T-cell (primary cell): ENCODE results near the gene FAU. TPM values are rescaled to one million over a fixed set of nuclear protein-coding genes. Genes with fewer than 3 reads are reported as not detected.

Source experiments
- ATAC-seq, 4 experiments: fragments of 200-7000 bp in 3 of 4; fragments of 150-1000 bp in 1 of 4; cut with Tn5 transposase; replicated peaks in 1 of 4; 1 replicate in 3 of 4; 2 replicates in 1 of 4; pipeline ENCODE4 v1.10.0; 2021; ENCODE audit warnings: moderate library complexity in 3 of 4, mild to moderate bottlenecking in 2 of 4, moderate number of reproducible peaks in 1 of 4
- CTCF ChIA-PET, 2 donors: fragments of 300-600 bp; sonication (Branson Sonifier 250); formaldehyde crosslinking; loops; one replicate each; lab custom pipeline; 2022; ENCODE audit warnings: antibody characterized with exemption in 2 of 2; lab: Charles Lee
- POLR2A ChIA-PET, 2 donors: fragments of 300-600 bp; sonication (Branson Sonifier 250); formaldehyde crosslinking; loops; one replicate each; lab custom pipeline; 2022; ENCODE audit warnings: antibody characterized with exemption in 2 of 2; lab: Charles Lee
- DNase-seq, 35 experiments: peaks; one replicate each; pipeline versions ENCODE4 v3.0.0 to v3.0.0-alpha.2; 2013 to 2023
- H3K27ac ChIP-seq: one replicate; pipeline ENCODE4 v1.5.1; 2013; ENCODE audit warnings: low read length
- H3K27me3 ChIP-seq, 2 experiments: replicated peaks in 1 of 2; 1 replicate in 1 of 2; 2 replicates in 1 of 2; pipeline versions ENCODE4 v1.6.1 to v1.7.0; 2013; ENCODE audit warnings: low read length in 1 of 2, mixed read lengths in 1 of 2; ENCODE audit not compliant: control insufficient read depth in 2 of 2, insufficient read depth in 2 of 2; ENCODE audit errors: extremely low read depth in 1 of 2
- H3K36me3 ChIP-seq, 2 donors: 1 replicate in 1 of 2; 2 replicates in 1 of 2; pipeline versions ENCODE4 v1.6.1 to v1.7.0; 2013; ENCODE audit warnings: low read length in 1 of 2; ENCODE audit not compliant: control insufficient read depth in 2 of 2, insufficient read depth in 1 of 2; ENCODE audit errors: extremely low read depth in 1 of 2
- H3K4me1 ChIP-seq, 2 experiments: 1 replicate in 1 of 2; 2 replicates in 1 of 2; pipeline versions ENCODE4 v1.6.1 to v1.7.0; 2013; ENCODE audit warnings: low read length in 2 of 2, mixed read lengths in 1 of 2; ENCODE audit not compliant: insufficient read depth in 2 of 2, control insufficient read depth in 1 of 2; ENCODE audit errors: extremely low read depth in 1 of 2
- H3K4me3 ChIP-seq, 2 donors: 1 replicate in 1 of 2; 2 replicates in 1 of 2; pipeline versions ENCODE4 v1.5.1 to v1.7.0; 2013; ENCODE audit warnings: mild to moderate bottlenecking in 2 of 2, low read length in 1 of 2, moderate library complexity in 1 of 2; ENCODE audit not compliant: control insufficient read depth in 1 of 2; ENCODE audit errors: extremely low read depth in 1 of 2
- H3K9me3 ChIP-seq: 2 replicates; pipeline ENCODE4 v1.7.0; 2013
- H3K27ac Mint-ChIP-seq, 2 donors: one replicate each; pipeline ENCODE4 v1.8.0; 2020 to 2021; ENCODE audit warnings: mild to moderate bottlenecking in 2 of 2, mixed read lengths in 2 of 2
- H3K27me3 Mint-ChIP-seq, 2 donors: one replicate each; pipeline ENCODE4 v1.8.0; 2021 to 2022; ENCODE audit warnings: mixed read lengths in 2 of 2
- H3K36me3 Mint-ChIP-seq: one replicate; pipeline ENCODE4 v1.8.0; 2021; ENCODE audit warnings: mixed read lengths
- H3K4me1 Mint-ChIP-seq, 3 donors: one replicate each; pipeline ENCODE4 v1.8.0; 2020 to 2022; ENCODE audit warnings: mixed read lengths in 3 of 3, mild to moderate bottlenecking in 1 of 3
- H3K4me3 Mint-ChIP-seq, 3 donors: one replicate each; pipeline ENCODE4 v1.8.0; 2020 to 2022; ENCODE audit warnings: mild to moderate bottlenecking in 3 of 3, mixed read lengths in 3 of 3, moderate library complexity in 3 of 3
- H3K9me3 Mint-ChIP-seq, 3 donors: one replicate each; pipeline ENCODE4 v1.8.0; 2020 to 2022; ENCODE audit warnings: mixed read lengths in 3 of 3
- WGBS: methylation state at CpG from one replicate; pipeline ENCODE4 v1.1.5; 2013; ENCODE audit warnings: missing lambda C conversion rate; ENCODE audit not compliant: insufficient coverage; 5-methylcytosine and 5-hydroxymethylcytosine counted together
- total RNA-seq, 35 experiments: library from RNA in 6 of 35; stranded (reverse) in 6 of 35; fragments of 120-200 nt in 1 of 35; gene quantifications; one replicate each; pipeline versions ENCODE4 v1.2.1 to v1.2.4 and lab custom pipeline; 2013 to 2026

The FAU gene
- total RNA-seq, 5 donors from 2014 or later (not counting 1 experiment from before 2014, with no cell fraction given) = 1,477 to 1,924 (median 1,724) TPM

GRCh38 chr11:65100674-65101350, 21.1 kb downstream of the FAU start:
- peaks cover 28% of the 10 kb centered on the region for H3K36me3 Mint-ChIP-seq
- ChIA-PET CTCF (interaction anchor here in 1 of 2 donors (0.6 to 0.9 kb wide), 3 partner anchors 12 to 364 kb away, joined by 4 to 5 read pairs (median 5); no protein-coding TSS in a partner anchor), POLR2A (no interaction called here)
- H3K27ac ChIP-seq = no peak overlapping the region
- ATAC-seq (no peak), DNase-seq (no peak)
- no peak overlapping the region for H3K4me3 ChIP-seq
- H3K4me1 Mint-ChIP-seq = peaks cover 16 to 40% (median 28%) of the 10 kb centered on the region in 3 donors
- WGBS = 100% methylated on average over 2 of the region's 6 CpGs
- no peaks in the 10 kb centered on the region for H3K27me3 Mint-ChIP-seq
- peaks cover 7 to 18% of the 10 kb centered on the region in 2 experiments for H3K4me1 ChIP-seq
- no peak overlapping the region for H3K27ac Mint-ChIP-seq
- H3K36me3 ChIP-seq = peaks cover 1 to 33% of the 10 kb centered on the region in 2 donors
- H3K9me3 ChIP-seq = no peaks in the 10 kb centered on the region
- H3K4me3 Mint-ChIP-seq = no peak overlapping the region
- no peaks in the 10 kb centered on the region for H3K9me3 Mint-ChIP-seq
- no peaks in the 10 kb centered on the region for H3K27me3 ChIP-seq

GRCh38 chr11:65096926-65097325, 25.0 kb downstream of the FAU start:
- H3K4me3 Mint-ChIP-seq = peak overlapping the region; percentile 81 to 93 (median 85)
- Histone ChIP-seq H3K27ac (peak overlapping the region; percentile 83), H3K27me3 (no peaks in the 10 kb centered on the region), H3K36me3 (peaks cover 0 to 19% of the 10 kb centered on the region in 2 donors), H3K4me1 (peaks cover 7 to 22% of the 10 kb centered on the region in 2 experiments), H3K9me3 (no peaks in the 10 kb centered on the region), H3K4me3 (peak overlapping the region; percentile 39 to 78)
- no peak for DNase-seq
- ChIA-PET CTCF (interaction anchor here in 1 of 2 donors (0.6 kb wide), 1 partner anchor 138 kb away, joined by 5 read pairs; no protein-coding TSS in a partner anchor), POLR2A (no interaction called here)
- H3K9me3 Mint-ChIP-seq = no peaks in the 10 kb centered on the region
- peaks cover 13 to 24% (median 23%) of the 10 kb centered on the region in 3 donors for H3K4me1 Mint-ChIP-seq
- ATAC-seq = no peak
- peak overlapping the region in 1 of 2 donors; percentile 94 for H3K27ac Mint-ChIP-seq
- 40% methylated on average over 2 of the region's 8 CpGs for WGBS
- H3K36me3 Mint-ChIP-seq = peaks cover 17% of the 10 kb centered on the region
- H3K27me3 Mint-ChIP-seq = no peaks in the 10 kb centered on the region

- peak within 1 kb of the TSS; percentile 81 to 93 (median 85) for H3K4me3 Mint-ChIP-seq
- CTCF ChIA-PET = interaction anchor here in 1 of 2 donors (0.6 kb wide), 2 partner anchors 137 to 224 kb away, joined by 3 to 5 read pairs; no protein-coding TSS in a partner anchor
- Histone ChIP-seq H3K4me1 (peaks cover 7 to 22% of the 10 kb centered on the region in 2 experiments), H3K9me3 (no peaks in the 10 kb centered on the region), H3K27me3 (no peaks in the 10 kb centered on the region), H3K36me3 (peaks cover 0 to 18% of the 10 kb centered on the region in 2 donors), H3K4me3 (peak within 1 kb of the TSS; percentile 39 to 78), H3K27ac (peak within 1 kb of the TSS; percentile 83)
- POLR2A ChIA-PET = interaction anchor here in 1 of 2 donors (0.7 kb wide), 1 partner anchor 26 kb away, joined by 3 read pairs; the partner anchor contains the start of genes FAU and MRPL49
- peaks cover 16% of the 10 kb centered on the region for H3K36me3 Mint-ChIP-seq
- WGBS = 1% methylated on average over 44 of the region's 52 CpGs
- H3K27ac Mint-ChIP-seq = peak within 1 kb of the TSS; percentile 92 to 94
- no peaks in the 10 kb centered on the region for H3K9me3 Mint-ChIP-seq
- no peaks in the 10 kb centered on the region for H3K27me3 Mint-ChIP-seq
- ATAC-seq (peak; percentile 86 to 88 (median 86)), DNase-seq (peak; percentile 72 to 93 (median 82))
- peaks cover 13 to 24% (median 23%) of the 10 kb centered on the region in 3 donors for H3K4me1 Mint-ChIP-seq
Measured at GRCh38 chr11:65095974-65096806, 25.7 kb downstream of the FAU start, which contains the start of gene VPS51. TSS of gene VPS51 (plus strand) at chr11:65096214. CDS start at chr11:65096251, 37 bp downstream.

GRCh38 chr11:65095427-65095826, 26.5 kb downstream of the FAU start:
- Histone ChIP-seq H3K4me3 (no peak overlapping the region), H3K27me3 (no peaks in the 10 kb centered on the region), H3K9me3 (no peaks in the 10 kb centered on the region), H3K27ac (no peak overlapping the region), H3K36me3 (peaks cover 0 to 16% of the 10 kb centered on the region in 2 donors), H3K4me1 (peaks cover 7 to 22% of the 10 kb centered on the region in 2 experiments)
- Mint-ChIP-seq H3K27ac (peak overlapping the region; percentile 92 to 94), H3K27me3 (no peaks in the 10 kb centered on the region), H3K4me3 (peak overlapping the region; percentile 81 to 93 (median 85)), H3K9me3 (no peaks in the 10 kb centered on the region), H3K4me1 (peaks cover 13 to 24% (median 23%) of the 10 kb centered on the region in 3 donors), H3K36me3 (peaks cover 12% of the 10 kb centered on the region)
- ChIA-PET CTCF (interaction anchor here in 1 of 2 donors (1.1 kb wide), 1 partner anchor 15 kb away, joined by 3 read pairs; no protein-coding TSS in a partner anchor), POLR2A (interaction anchor here in 1 of 2 donors (0.7 kb wide), 1 partner anchor 26 kb away, joined by 3 read pairs; the partner anchor contains the start of genes FAU and MRPL49)
- DNase-seq (no peak), ATAC-seq (no peak)
- 92% methylated on average over 22 of the region's 22 CpGs for WGBS

DNA sequence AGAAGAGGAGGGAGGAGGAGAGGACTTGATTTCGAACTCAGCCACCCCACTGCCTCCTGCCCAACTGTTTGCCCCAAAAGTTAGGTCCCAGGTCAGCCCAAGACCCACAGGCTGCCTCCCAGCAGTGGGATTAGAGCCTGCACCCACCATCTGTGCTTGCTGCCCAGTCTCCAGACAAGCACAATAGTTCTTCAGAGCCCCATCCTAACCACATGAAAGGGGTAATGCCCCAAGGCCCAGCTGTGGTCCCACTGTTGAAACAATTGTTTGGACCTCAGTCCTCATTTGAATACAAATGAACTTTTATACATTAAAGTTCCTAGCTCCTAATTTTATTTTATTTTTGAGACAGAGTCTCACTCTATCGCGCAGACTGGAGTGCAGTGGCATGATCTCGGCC, 31.3 kb downstream of the FAU start:
- no peak for DNase-seq
- ATAC-seq = no peak
- peaks cover 0 to 3% of the 10 kb centered on the region in 2 experiments for H3K4me1 ChIP-seq
- H3K27ac ChIP-seq = no peak overlapping the region
- no peak overlapping the region for H3K4me3 ChIP-seq
- no peaks in the 10 kb centered on the region for H3K9me3 ChIP-seq
- no peak overlapping the region for H3K4me3 Mint-ChIP-seq
- H3K27me3 ChIP-seq = no peaks in the 10 kb centered on the region
- peaks cover 5 to 7% (median 5%) of the 10 kb centered on the region in 3 donors for H3K4me1 Mint-ChIP-seq
- H3K36me3 ChIP-seq = peaks cover 15 to 34% of the 10 kb centered on the region in 2 donors
- peak overlapping the region in 1 of 2 donors; percentile 34 for H3K27ac Mint-ChIP-seq
- peaks cover 19% of the 10 kb centered on the region for H3K36me3 Mint-ChIP-seq
- WGBS = 93% methylated on average over 3 of the region's 4 CpGs
- no peaks in the 10 kb centered on the region for H3K9me3 Mint-ChIP-seq
- CTCF ChIA-PET = no interaction called here
- no peaks in the 10 kb centered on the region for H3K27me3 Mint-ChIP-seq
- POLR2A ChIA-PET = no interaction called here
